ENCODE measurements around the gene PRKCG. TPM values are rescaled to one million over a fixed set of nuclear protein-coding genes. Genes with fewer than 3 reads are reported as not detected.
"Not testable (repeated sequence)": the region's sequence is repeated elsewhere in the genome, so short reads cannot be mapped to it uniquely, and the experiment has no call there.

The PRKCG gene
- total RNA-seq, 4 donors from 2014 or later, result not detected

DNA sequence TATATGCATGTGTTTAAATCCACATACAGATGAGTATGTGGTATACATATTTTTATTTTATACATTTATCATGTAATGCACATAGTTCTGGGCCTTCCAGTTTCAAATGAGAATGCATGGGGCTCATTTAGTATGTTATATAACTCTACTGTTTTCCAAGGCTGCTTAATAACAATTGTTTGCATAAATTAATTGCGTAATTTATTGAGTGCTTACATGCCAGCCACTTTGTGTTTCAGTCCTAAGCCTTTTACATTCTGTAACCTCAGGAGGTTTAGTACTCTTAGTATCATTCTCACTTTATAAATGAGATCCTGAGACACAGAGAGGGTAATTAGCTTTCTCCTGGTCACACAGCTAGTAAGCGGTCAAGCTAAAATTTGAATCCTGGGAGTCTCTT, 64.0 kb downstream of the PRKCG start:
- TF ChIP-seq POLR2A (IDR thresholded peaks at IDR 0.05), result no peak
- TF ChIP-seq, protein P1, sequence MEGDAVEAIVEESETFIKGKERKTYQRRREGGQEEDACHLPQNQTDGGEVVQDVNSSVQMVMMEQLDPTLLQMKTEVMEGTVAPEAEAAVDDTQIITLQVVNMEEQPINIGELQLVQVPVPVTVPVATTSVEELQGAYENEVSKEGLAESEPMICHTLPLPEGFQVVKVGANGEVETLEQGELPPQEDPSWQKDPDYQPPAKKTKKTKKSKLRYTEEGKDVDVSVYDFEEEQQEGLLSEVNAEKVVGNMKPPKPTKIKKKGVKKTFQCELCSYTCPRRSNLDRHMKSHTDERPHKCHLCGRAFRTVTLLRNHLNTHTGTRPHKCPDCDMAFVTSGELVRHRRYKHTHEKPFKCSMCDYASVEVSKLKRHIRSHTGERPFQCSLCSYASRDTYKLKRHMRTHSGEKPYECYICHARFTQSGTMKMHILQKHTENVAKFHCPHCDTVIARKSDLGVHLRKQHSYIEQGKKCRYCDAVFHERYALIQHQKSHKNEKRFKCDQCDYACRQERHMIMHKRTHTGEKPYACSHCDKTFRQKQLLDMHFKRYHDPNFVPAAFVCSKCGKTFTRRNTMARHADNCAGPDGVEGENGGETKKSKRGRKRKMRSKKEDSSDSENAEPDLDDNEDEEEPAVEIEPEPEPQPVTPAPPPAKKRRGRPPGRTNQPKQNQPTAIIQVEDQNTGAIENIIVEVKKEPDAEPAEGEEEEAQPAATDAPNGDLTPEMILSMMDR (IDR thresholded peaks at IDR 0.05 in 4 of 5, conservative IDR thresholded peaks at IDR 0.05 in 1 of 5), result no peak
- Histone ChIP-seq H3K27me3 (peaks cover 28 to 46% (median 39%) of the 10 kb centered on the region in 3 donors), H3K9me3 (no peaks in the 10 kb centered on the region), H3K4me1 (no peaks in the 10 kb centered on the region), H3K4me3 (no peak overlapping the region), H3K27ac (no peak overlapping the region), H3K36me3 (no peaks in the 10 kb centered on the region)
- in situ Hi-C loops (cut with MboI; ENCODE audit: low sequenced_read_pairs in 4 of 4), result no loop called here
- intact Hi-C loops (cut with DNase I; ENCODE audit: low total_unique reads), result no loop called here
- no peak for DNase-seq
- no peak for ATAC-seq

DNA sequence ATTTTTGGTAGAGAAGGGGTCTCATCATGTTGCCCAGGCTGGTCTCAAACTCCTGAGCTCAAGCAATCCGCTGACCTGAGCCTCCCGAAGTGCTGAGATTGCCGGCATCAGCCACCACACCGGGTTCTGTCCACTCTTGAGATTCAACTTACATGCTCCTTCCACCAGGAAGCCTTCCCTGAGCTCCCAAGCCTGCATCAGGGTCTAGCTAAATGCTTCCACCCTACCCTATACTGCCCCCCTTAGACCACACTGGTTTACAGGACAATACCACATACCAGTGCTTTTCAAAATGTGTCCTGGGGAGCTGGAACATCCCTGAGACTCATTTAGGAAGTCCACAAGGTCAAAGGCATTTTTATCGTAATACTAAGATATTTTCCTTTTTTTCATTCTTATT, 65.6 kb downstream of the PRKCG start:
- intact Hi-C loops (cut with DNase I; ENCODE audit: low total_unique reads), result no loop called here

DNA sequence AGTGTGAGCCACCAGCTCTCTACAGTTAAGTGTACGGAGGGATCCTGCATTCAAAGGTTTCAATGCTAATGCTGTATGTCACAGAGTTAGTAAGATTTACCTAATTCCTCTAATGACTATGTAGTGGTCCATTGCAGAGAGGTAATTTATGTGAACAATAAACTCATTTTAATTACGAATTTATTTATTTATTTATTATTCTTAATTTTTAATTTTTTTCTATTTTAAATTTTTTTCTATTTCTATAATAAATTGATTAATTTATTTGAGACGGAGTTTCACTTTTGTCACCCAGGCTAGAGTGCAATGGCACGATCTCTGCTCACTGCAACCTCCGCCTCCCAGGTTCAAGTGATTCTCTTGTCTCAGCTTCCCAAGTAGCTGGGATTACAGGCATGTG, 66.6 kb downstream of the PRKCG start:
- in situ Hi-C loops (cut with MboI; ENCODE audit: low sequenced_read_pairs in 4 of 4); ATAC-seq; DNase-seq; H3K4me1 ChIP-seq; H3K36me3 ChIP-seq; H3K4me3 ChIP-seq; H3K27ac ChIP-seq; H3K9me3 ChIP-seq; intact Hi-C loops (cut with DNase I; ENCODE audit: low total_unique reads): not testable (repeated sequence)
- H3K27me3 ChIP-seq, result peaks cover 5 to 28% (median 18%) of the 10 kb centered on the region in 3 donors

More for the DNA sequence above, 65.6 kb downstream of the PRKCG start:
- H3K9me3 ChIP-seq, result no peaks in the 10 kb centered on the region
- H3K4me3 ChIP-seq, result no peak overlapping the region
- H3K36me3 ChIP-seq, result no peaks in the 10 kb centered on the region
- TF ChIP-seq, protein P1 (IDR thresholded peaks at IDR 0.05 in 4 of 5, conservative IDR thresholded peaks at IDR 0.05 in 1 of 5), result no peak
- TF ChIP-seq POLR2A (IDR thresholded peaks at IDR 0.05), result no peak
- no peak overlapping the region for H3K27ac ChIP-seq
- H3K27me3 ChIP-seq, result peaks cover 12 to 30% (median 22%) of the 10 kb centered on the region in 3 donors
- ATAC-seq (no peak), DNase-seq (no peak)
- H3K4me1 ChIP-seq, result no peaks in the 10 kb centered on the region
- in situ Hi-C loops (cut with MboI; ENCODE audit: low sequenced_read_pairs in 4 of 4), result no loop called here

DNA sequence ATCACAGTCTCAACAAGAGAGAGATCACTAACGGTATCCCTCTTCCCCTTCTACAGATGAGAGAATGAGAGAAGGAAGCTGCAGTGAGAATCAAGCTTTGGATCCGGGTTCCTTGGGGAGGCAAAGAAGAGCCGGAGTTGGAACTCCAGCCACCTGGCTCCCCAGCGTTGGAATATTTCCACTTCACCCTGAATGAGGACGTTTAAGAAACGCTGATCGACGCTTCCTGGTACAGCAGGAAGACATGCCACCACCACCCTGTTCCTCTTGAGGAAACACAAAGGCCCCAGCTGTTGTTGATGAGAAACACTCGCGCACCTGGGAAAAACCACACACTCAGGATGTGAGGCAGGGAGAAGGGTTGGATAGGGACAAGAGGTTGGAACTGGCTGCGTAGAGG, 69.4 kb downstream of the PRKCG start:
- no peak for DNase-seq
- H3K9me3 ChIP-seq, result no peaks in the 10 kb centered on the region
- H3K4me1 ChIP-seq, result no peaks in the 10 kb centered on the region
- H3K27ac ChIP-seq, result no peak overlapping the region
- no peak overlapping the region for H3K4me3 ChIP-seq
- TF ChIP-seq POLR2A (IDR thresholded peaks at IDR 0.05), result no peak
- TF ChIP-seq, protein P1 (IDR thresholded peaks at IDR 0.05 in 4 of 5, conservative IDR thresholded peaks at IDR 0.05 in 1 of 5), result no peak
- H3K36me3 ChIP-seq, result no peaks in the 10 kb centered on the region
- intact Hi-C loops (cut with DNase I; ENCODE audit: low total_unique reads) (no loop called here), in situ Hi-C loops (cut with MboI; ENCODE audit: low sequenced_read_pairs in 4 of 4) (no loop called here)
- peaks cover 5 to 35% (median 18%) of the 10 kb centered on the region in 3 donors for H3K27me3 ChIP-seq
- ATAC-seq, result no peak

DNA sequence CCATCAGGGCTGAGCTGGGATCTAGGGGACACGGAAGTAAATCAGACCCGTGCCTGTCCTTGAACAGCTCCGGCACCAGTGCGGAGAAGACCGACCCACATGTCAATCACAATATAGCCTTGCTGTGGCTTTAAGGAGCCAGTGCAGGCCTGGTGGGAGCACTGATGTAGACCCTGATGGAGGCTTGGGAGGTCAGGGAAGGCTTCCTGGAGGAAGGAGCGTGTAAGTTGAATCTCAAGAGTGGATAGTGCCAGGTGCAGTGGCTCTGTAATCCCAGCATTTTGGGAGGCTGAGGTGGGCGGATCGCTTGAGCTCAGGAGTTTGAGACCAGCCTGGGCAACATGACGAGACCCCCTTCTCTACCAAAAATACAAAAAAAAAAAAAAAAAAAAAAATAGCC, 70.0 kb downstream of the PRKCG start:
- Histone ChIP-seq H3K4me1 (no peaks in the 10 kb centered on the region), H3K27me3 (peaks cover 8 to 37% (median 19%) of the 10 kb centered on the region in 3 donors), H3K4me3 (no peak overlapping the region), H3K9me3 (no peaks in the 10 kb centered on the region), H3K36me3 (no peaks in the 10 kb centered on the region), H3K27ac (no peak overlapping the region)
- TF ChIP-seq, protein P1 (IDR thresholded peaks at IDR 0.05 in 4 of 5, conservative IDR thresholded peaks at IDR 0.05 in 1 of 5), result no peak
- no peak for TF ChIP-seq POLR2A (IDR thresholded peaks at IDR 0.05)
- intact Hi-C loops (cut with DNase I; ENCODE audit: low total_unique reads), result no loop called here
- ATAC-seq, result no peak
- in situ Hi-C loops (cut with MboI; ENCODE audit: low sequenced_read_pairs in 4 of 4), result no loop called here
- no peak for DNase-seq
